ENCODE measurements around the gene DOK6. TPM values are rescaled to one million over a fixed set of nuclear protein-coding genes. Genes with fewer than 3 reads are reported as not detected.

The DOK6 gene
- total RNA-seq, 1 donor, result 2.1 TPM

- no peak for DNase-seq (ENCODE audit: low read depth)
- H3K4me3 ChIP-seq (ENCODE audit: low read depth, low read length), result no peak overlapping the region
- no peak for TF ChIP-seq CTCF (IDR thresholded peaks at IDR 0.05; ENCODE audit: insufficient read depth, low read length)
Measured at GRCh38 chr18:69622184-69622583, 221.5 kb downstream of the DOK6 start.

- H3K4me3 ChIP-seq (ENCODE audit: low read depth, low read length), result no peak overlapping the region
- no peak for DNase-seq (ENCODE audit: low read depth)
- no peak for TF ChIP-seq CTCF (IDR thresholded peaks at IDR 0.05; ENCODE audit: insufficient read depth, low read length)
Measured at GRCh38 chr18:69622961-69623360, 222.3 kb downstream of the DOK6 start.

- no peak overlapping the region for H3K4me3 ChIP-seq (ENCODE audit: low read depth, low read length)
- no peak for DNase-seq (ENCODE audit: low read depth)
- TF ChIP-seq CTCF (IDR thresholded peaks at IDR 0.05; ENCODE audit: insufficient read depth, low read length), result no peak
Measured at GRCh38 chr18:69626171-69626570, 225.5 kb downstream of the DOK6 start.

- TF ChIP-seq CTCF (IDR thresholded peaks at IDR 0.05; ENCODE audit: insufficient read depth, low read length), result no peak
- peak; percentile 4 for DNase-seq (ENCODE audit: low read depth)
Measured at GRCh38 chr18:69626643-69627242, 226.1 kb downstream of the DOK6 start.

GRCh38 chr18:69628774-69629359 lies 228.2 kb downstream of the DOK6 start:
- no peak for TF ChIP-seq CTCF (IDR thresholded peaks at IDR 0.05; ENCODE audit: insufficient read depth, low read length)
- H3K4me3 ChIP-seq (ENCODE audit: low read depth, low read length), result no peak overlapping the region

More at GRCh38 chr18:69626643-69627242, 226.1 kb downstream of the DOK6 start:
- no peak overlapping the region for H3K4me3 ChIP-seq (ENCODE audit: low read depth, low read length)

GRCh38 chr18:69631281-69631680 lies 230.6 kb downstream of the DOK6 start:
- DNase-seq (ENCODE audit: low read depth), result peak; percentile 20
- TF ChIP-seq CTCF (IDR thresholded peaks at IDR 0.05; ENCODE audit: insufficient read depth, low read length), result no peak
- no peak overlapping the region for H3K4me3 ChIP-seq (ENCODE audit: low read depth, low read length)

More at GRCh38 chr18:69628774-69629359, 228.2 kb downstream of the DOK6 start:
- no peak for DNase-seq (ENCODE audit: low read depth)

All from fibroblast of the aortic adventitia (primary cell).